ENCODE results near the gene ACTN3.

- TF ChIP-seq CTCF (IDR thresholded peaks at IDR 0.05) = peak in 3 of 4 experiments; percentile 80 to 84 (median 80)
- peak; percentile 91 for TF ChIP-seq POLR2AphosphoS5 (IDR thresholded peaks at IDR 0.05)
- peak; percentile 84 to 89 for TF ChIP-seq POLR2A (IDR thresholded peaks at IDR 0.05)
- TF ChIP-seq EP300 (IDR thresholded peaks at IDR 0.05) = no peak
Observed at GRCh38 chr11:66592457-66593302, 46.0 kb downstream of the ACTN3 start, which contains the start of the genes CCDC87 and CCS.
